Inferior parietal cortex (tissue), 1 donor: ENCODE data around the gene SIK3.
"Not testable (repeated sequence)": the region's sequence is repeated elsewhere in the genome, so short reads cannot be mapped to it uniquely, and the experiment has no call there.

Source experiments
- DNase-seq: peaks from one replicate; pipeline ENCODE4 v3.0.0-alpha.2; 2016; ENCODE audit errors: extremely low spot score

SIK3 gene

GRCh38 chr11:117098269-117099232 is at the start of gene SIK3:
TSS of gene SIK3 (minus strand) at chr11:117098428. CDS start at chr11:117098415, 13 bp downstream.
- DNase-seq, result peak; percentile 93

- DNase-seq, result no peak
These were observed 48.3 kb upstream of the SIK3 start for GRCh38 chr11:117146521-117146920.

- no peak for DNase-seq
These were observed 47.1 kb upstream of the SIK3 start for GRCh38 chr11:117145393-117145761.

GRCh38 chr11:117144477-117145392 is 46.5 kb upstream of the SIK3 start:
- DNase-seq, result peak; percentile 39

GRCh38 chr11:117143871-117144476 is 45.7 kb upstream of the SIK3 start, which contains the start of gene PAFAH1B2:
TSS of gene PAFAH1B2 (plus strand) at chr11:117144287. CDS start at chr11:117152448, 8,161 bp downstream.
- DNase-seq, result peak; percentile 94

GRCh38 chr11:117143390-117143789 is 45.2 kb upstream of the SIK3 start:
- DNase-seq, result peak; percentile 65

- not testable (repeated sequence) for DNase-seq
These were observed 39.2 kb upstream of the SIK3 start for GRCh38 chr11:117137223-117138086.

GRCh38 chr11:117134979-117135378 is 36.8 kb upstream of the SIK3 start:
- not testable (repeated sequence) for DNase-seq

- DNase-seq, result no peak
These were observed 36.2 kb upstream of the SIK3 start for GRCh38 chr11:117134431-117134830.

- DNase-seq, result no peak
These were observed 32.7 kb upstream of the SIK3 start for GRCh38 chr11:117130879-117131278.

GRCh38 chr11:117130396-117130795 is 32.2 kb upstream of the SIK3 start:
- DNase-seq, result not testable (repeated sequence)

- no peak for DNase-seq
These were observed 30.1 kb upstream of the SIK3 start for GRCh38 chr11:117128289-117128688.

GRCh38 chr11:117127171-117127901 is 29.1 kb upstream of the SIK3 start:
- peak; percentile 54 for DNase-seq

GRCh38 chr11:117126223-117126965 is 28.2 kb upstream of the SIK3 start:
- DNase-seq, result peak; percentile 81

GRCh38 chr11:117122556-117122955 is 24.3 kb upstream of the SIK3 start:
- no peak for DNase-seq

GRCh38 chr11:117121176-117121575 is 22.9 kb upstream of the SIK3 start:
- DNase-seq, result no peak

GRCh38 chr11:117117681-117118080 is 19.5 kb upstream of the SIK3 start:
- DNase-seq, result no peak

- not testable (repeated sequence) for DNase-seq
These were observed 14.7 kb upstream of the SIK3 start for GRCh38 chr11:117112939-117113338.

GRCh38 chr11:117112497-117112896 is 14.3 kb upstream of the SIK3 start:
- not testable (repeated sequence) for DNase-seq
